WTC11 (cell line): ENCODE measurements around the gene RNF10. TPM values are rescaled to one million over a fixed set of nuclear protein-coding genes. Genes with fewer than 3 reads are reported as not detected.
"Not testable (repeated sequence)": the region's sequence is repeated elsewhere in the genome, so short reads cannot be mapped to it uniquely, and the experiment has no call there.

ENCODE experiments used
- ATAC-seq: fragments of 200-7000 bp; cut with Tn5 transposase; 2 replicates; pipeline ENCODE4 v1.10.0; 2021; ENCODE audit warnings: mild to moderate bottlenecking, moderate library complexity
- CTCF ChIA-PET: fragments of 300-600 bp; sonication (Branson Sonifier 250); formaldehyde crosslinking; loops from one replicate; lab custom pipeline; 2021; ENCODE audit warnings: antibody characterized with exemption; lab: Charles Lee
- POLR2A ChIA-PET: fragments of 350-600 bp; sonication (Branson Sonifier 250); formaldehyde crosslinking; loops from one replicate; lab custom pipeline; 2021; ENCODE audit warnings: antibody characterized with exemption; lab: Charles Lee
- DNase-seq: peaks from one replicate; pipeline ENCODE4 v3.0.0; 2021; ENCODE audit warnings: low spot score
- H3K27ac Mint-ChIP-seq: 2 replicates; pipeline ENCODE4 v1.8.0; 2021; ENCODE audit warnings: mixed read lengths
- H3K27me3 Mint-ChIP-seq: 2 replicates; pipeline ENCODE4 v1.8.0; 2021; ENCODE audit warnings: low read depth, mild to moderate bottlenecking, moderate library complexity, mixed read lengths
- H3K36me3 Mint-ChIP-seq: 2 replicates; pipeline ENCODE4 v1.8.0; 2021; ENCODE audit warnings: mixed read lengths
- H3K4me1 Mint-ChIP-seq: 2 replicates; pipeline ENCODE4 v1.8.0; 2022; ENCODE audit warnings: mixed read lengths
- H3K4me3 Mint-ChIP-seq: 2 replicates; pipeline ENCODE4 v1.8.0; 2021; ENCODE audit warnings: mild to moderate bottlenecking, moderate library complexity, mixed read lengths
- H3K9me3 Mint-ChIP-seq: 2 replicates; pipeline ENCODE4 v1.8.0; 2021; ENCODE audit warnings: mixed read lengths
- CREB1 ChIP-seq: sonication (generic); formaldehyde crosslinking; IDR thresholded peaks from 2 replicates; pipeline ENCODE4 v1.8.0; 2023; ENCODE audit warnings: mild to moderate bottlenecking, missing genetic modification reagents
- CTCF ChIP-seq: fragments of 200-600 bp; IDR thresholded peaks from 2 replicates; pipeline ENCODE4 v1.8.0; 2022; ENCODE audit warnings: antibody characterized with exemption
- FOXJ3 ChIP-seq: sonication (generic); formaldehyde crosslinking; IDR thresholded peaks from 2 replicates; pipeline ENCODE4 v1.9.0; 2021; ENCODE audit warnings: missing genetic modification reagents, mild to moderate bottlenecking, borderline replicate concordance
- GRHL2 ChIP-seq: fragments of 250-450 bp; sonication (Bioruptor Pico); IDR thresholded peaks from 2 replicates; pipeline ENCODE4 v1.8.0; 2022; ENCODE audit warnings: mild to moderate bottlenecking, moderate library complexity; ENCODE audit not compliant: insufficient replicate concordance, severe bottlenecking
- NR2C2 ChIP-seq: sonication (generic); formaldehyde crosslinking; IDR thresholded peaks from 2 replicates; pipeline ENCODE4 v1.8.0; 2022; ENCODE audit warnings: mild to moderate bottlenecking, missing genetic modification reagents
- OVOL2 ChIP-seq: fragments of 250-450 bp; sonication (Bioruptor Pico); IDR thresholded peaks from 2 replicates; pipeline ENCODE4 v1.9.0; 2021; ENCODE audit warnings: mild to moderate bottlenecking, borderline replicate concordance
- TEAD1 ChIP-seq: sonication (generic); formaldehyde crosslinking; IDR thresholded peaks from 2 replicates; pipeline ENCODE4 v1.8.0; 2022; ENCODE audit warnings: mild to moderate bottlenecking, missing genetic modification reagents
- TP53 ChIP-seq: sonication (generic); formaldehyde crosslinking; IDR thresholded peaks from 2 replicates; pipeline ENCODE4 v1.8.1; 2023; ENCODE audit warnings: mild to moderate bottlenecking, missing genetic modification reagents
- USF2 ChIP-seq: sonication (generic); formaldehyde crosslinking; IDR thresholded peaks from 2 replicates; pipeline ENCODE4 v1.8.1; 2023; ENCODE audit warnings: mild to moderate bottlenecking, missing genetic modification reagents, moderate library complexity
- ZNF138 ChIP-seq: sonication (generic); formaldehyde crosslinking; conservative IDR thresholded peaks from 2 replicates; pipeline ENCODE4 v1.8.1; 2022; ENCODE audit warnings: mild to moderate bottlenecking, moderate library complexity, missing genetic modification reagents
- ZNF232 ChIP-seq: sonication (generic); formaldehyde crosslinking; IDR thresholded peaks from 2 replicates; pipeline ENCODE4 v1.8.0; 2022; ENCODE audit warnings: mild to moderate bottlenecking, missing genetic modification reagents
- ZNF263 ChIP-seq: sonication (generic); formaldehyde crosslinking; IDR thresholded peaks from 2 replicates; pipeline ENCODE4 v1.8.1; 2022; ENCODE audit warnings: low read depth, mild to moderate bottlenecking, moderate library complexity, missing genetic modification reagents
- ZNF396 ChIP-seq: fragments of 250-450 bp; sonication (Bioruptor Pico); IDR thresholded peaks from 2 replicates; pipeline ENCODE4 v1.8.0; 2021; ENCODE audit warnings: mild to moderate bottlenecking, moderate library complexity, borderline replicate concordance
- ZNF423 ChIP-seq: fragments of 250-450 bp; sonication (Bioruptor Pico); IDR thresholded peaks from 2 replicates; pipeline ENCODE4 v2.1.2; 2022; ENCODE audit warnings: mild to moderate bottlenecking, moderate library complexity
- ZSCAN18 ChIP-seq: fragments of 250-450 bp; sonication (Bioruptor Pico); IDR thresholded peaks from 2 replicates; pipeline ENCODE4 v2.1.2; 2022; ENCODE audit warnings: mild to moderate bottlenecking, moderate library complexity
- total RNA-seq: library from RNA; stranded (reverse); gene quantifications from 3 replicates; pipeline ENCODE4 v1.2.3, GENCODE V29; 2021
- TF ChIP-seq, protein P1 (sequence below): sonication (generic); formaldehyde crosslinking; IDR thresholded peaks from 2 replicates; pipeline ENCODE4 v1.8.1; 2022; ENCODE audit warnings: low read depth, missing genetic modification reagents, borderline replicate concordance
- TF ChIP-seq, protein P2 (sequence below): sonication (generic); formaldehyde crosslinking; IDR thresholded peaks from 2 replicates; pipeline ENCODE4 v1.8.0; 2023; ENCODE audit warnings: missing genetic modification reagents
- TF ChIP-seq, protein P3 (sequence below): sonication (generic); formaldehyde crosslinking; IDR thresholded peaks from 2 replicates; pipeline ENCODE4 v1.8.0; 2022; ENCODE audit warnings: mild to moderate bottlenecking, missing genetic modification reagents
- TF ChIP-seq, protein P4 (sequence below): sonication (generic); formaldehyde crosslinking; IDR thresholded peaks from 2 replicates; pipeline ENCODE4 v1.8.0; 2022; ENCODE audit warnings: mild to moderate bottlenecking, missing genetic modification reagents
- TF ChIP-seq, protein P5 (sequence below): sonication (generic); formaldehyde crosslinking; IDR thresholded peaks from 2 replicates; pipeline ENCODE4 v1.8.0; 2022; ENCODE audit warnings: mild to moderate bottlenecking, missing genetic modification reagents

Gene RNF10
- total RNA-seq, 1 experiment from 2014 or later, result 160 TPM

DNA sequence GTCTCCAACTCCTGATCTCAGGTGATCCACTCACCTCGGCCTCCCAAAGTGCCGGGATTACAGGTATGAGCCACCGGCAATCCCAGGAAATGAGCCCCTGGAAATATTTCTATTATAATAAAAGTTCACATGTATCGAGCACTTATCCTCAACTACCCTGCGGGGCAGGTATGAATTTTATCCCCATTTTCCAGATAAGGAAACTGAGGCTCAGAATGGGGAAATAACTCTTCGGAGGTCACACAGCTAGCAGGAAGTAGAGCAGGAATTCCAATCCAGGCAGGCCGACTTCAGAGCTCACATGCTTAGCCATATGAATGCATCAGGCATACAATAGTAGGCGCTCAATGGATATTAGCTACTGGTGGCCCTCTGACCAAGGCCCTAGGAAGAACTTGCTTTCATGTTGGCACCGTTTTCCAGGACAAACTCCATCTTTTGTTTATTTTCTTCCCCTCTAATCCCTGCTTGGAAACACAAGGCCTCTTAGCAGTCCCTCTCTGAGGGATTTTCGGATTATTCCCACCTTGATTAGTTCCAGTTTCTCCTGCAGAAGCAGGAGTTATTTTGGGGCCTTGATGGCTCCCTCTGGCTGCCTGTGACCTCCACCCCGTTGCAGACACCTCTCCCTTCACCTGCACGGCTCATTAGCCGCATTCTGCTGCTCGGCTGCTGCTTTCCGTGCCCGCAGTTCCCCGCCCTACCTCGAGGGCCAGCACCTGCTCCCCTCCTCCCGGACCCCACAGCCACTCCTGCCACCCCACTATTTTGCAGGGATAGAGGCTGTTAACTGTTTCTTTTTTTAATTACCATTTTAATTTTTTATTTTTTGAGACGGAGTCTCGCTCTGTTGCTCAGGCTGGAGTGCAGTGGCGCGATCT is 65.8 kb downstream of the RNF10 start:
- no peak overlapping the region for H3K27ac Mint-ChIP-seq
- peak; percentile 51 for DNase-seq

GRCh38 chr12:120602416-120602815 is 68.3 kb downstream of the RNF10 start:
- DNase-seq, H3K4me3 Mint-ChIP-seq, POLR2A ChIA-PET, H3K27me3 Mint-ChIP-seq, ATAC-seq, H3K9me3 Mint-ChIP-seq, H3K36me3 Mint-ChIP-seq: not testable (repeated sequence)
- CTCF ChIA-PET, result interaction anchor here (0.8 to 3.0 kb wide), 5 partner anchors 37 to 235 kb away, joined by 3 to 25 read pairs (median 4); no protein-coding TSS in a partner anchor
- Mint-ChIP-seq H3K27ac (peak overlapping the region; percentile 74; the same call in 1 of the 2 replicates), H3K4me1 (peaks cover 21% of the 10 kb centered on the region)

More for the DNA sequence above, 65.8 kb downstream of the RNF10 start:
- H3K36me3 Mint-ChIP-seq, result no peaks in the 10 kb centered on the region
- H3K4me3 Mint-ChIP-seq, result no peak overlapping the region
- H3K4me1 Mint-ChIP-seq, result peaks cover 21% of the 10 kb centered on the region
- H3K9me3 Mint-ChIP-seq, result no peaks in the 10 kb centered on the region
- POLR2A ChIA-PET, result no interaction called here
- CTCF ChIA-PET, result interaction anchor here (0.6 to 3.0 kb wide), 9 partner anchors 16 to 460 kb away, joined by 3 to 25 read pairs (median 4); partner anchors contain the start of genes CABP1 and POP5
- TF ChIP-seq ZNF232 (CRISPR knock-in tag) (no peak), OVOL2 (CRISPR knock-in tag) (no peak), ZNF263 (no peak), ZSCAN18 (CRISPR knock-in tag) (no peak), TP53 (CRISPR knock-in tag) (no peak), FOXJ3 (CRISPR knock-in tag) (no peak), ZNF138 (CRISPR knock-in tag) (no peak), TEAD1 (CRISPR knock-in tag) (no peak)
- TF ChIP-seq, protein P1, sequence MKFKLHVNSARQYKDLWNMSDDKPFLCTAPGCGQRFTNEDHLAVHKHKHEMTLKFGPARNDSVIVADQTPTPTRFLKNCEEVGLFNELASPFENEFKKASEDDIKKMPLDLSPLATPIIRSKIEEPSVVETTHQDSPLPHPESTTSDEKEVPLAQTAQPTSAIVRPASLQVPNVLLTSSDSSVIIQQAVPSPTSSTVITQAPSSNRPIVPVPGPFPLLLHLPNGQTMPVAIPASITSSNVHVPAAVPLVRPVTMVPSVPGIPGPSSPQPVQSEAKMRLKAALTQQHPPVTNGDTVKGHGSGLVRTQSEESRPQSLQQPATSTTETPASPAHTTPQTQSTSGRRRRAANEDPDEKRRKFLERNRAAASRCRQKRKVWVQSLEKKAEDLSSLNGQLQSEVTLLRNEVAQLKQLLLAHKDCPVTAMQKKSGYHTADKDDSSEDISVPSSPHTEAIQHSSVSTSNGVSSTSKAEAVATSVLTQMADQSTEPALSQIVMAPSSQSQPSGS (CRISPR knock-in tag), result no peak
- TF ChIP-seq, protein P2, sequence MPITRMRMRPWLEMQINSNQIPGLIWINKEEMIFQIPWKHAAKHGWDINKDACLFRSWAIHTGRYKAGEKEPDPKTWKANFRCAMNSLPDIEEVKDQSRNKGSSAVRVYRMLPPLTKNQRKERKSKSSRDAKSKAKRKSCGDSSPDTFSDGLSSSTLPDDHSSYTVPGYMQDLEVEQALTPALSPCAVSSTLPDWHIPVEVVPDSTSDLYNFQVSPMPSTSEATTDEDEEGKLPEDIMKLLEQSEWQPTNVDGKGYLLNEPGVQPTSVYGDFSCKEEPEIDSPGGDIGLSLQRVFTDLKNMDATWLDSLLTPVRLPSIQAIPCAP, result no peak
- TF ChIP-seq, protein P3, sequence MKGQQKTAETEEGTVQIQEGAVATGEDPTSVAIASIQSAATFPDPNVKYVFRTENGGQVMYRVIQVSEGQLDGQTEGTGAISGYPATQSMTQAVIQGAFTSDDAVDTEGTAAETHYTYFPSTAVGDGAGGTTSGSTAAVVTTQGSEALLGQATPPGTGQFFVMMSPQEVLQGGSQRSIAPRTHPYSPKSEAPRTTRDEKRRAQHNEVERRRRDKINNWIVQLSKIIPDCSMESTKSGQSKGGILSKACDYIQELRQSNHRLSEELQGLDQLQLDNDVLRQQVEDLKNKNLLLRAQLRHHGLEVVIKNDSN, result no peak
- TF ChIP-seq, protein P4, sequence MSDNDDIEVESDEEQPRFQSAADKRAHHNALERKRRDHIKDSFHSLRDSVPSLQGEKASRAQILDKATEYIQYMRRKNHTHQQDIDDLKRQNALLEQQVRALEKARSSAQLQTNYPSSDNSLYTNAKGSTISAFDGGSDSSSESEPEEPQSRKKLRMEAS (CRISPR knock-in tag), result no peak
- TF ChIP-seq, protein P5, sequence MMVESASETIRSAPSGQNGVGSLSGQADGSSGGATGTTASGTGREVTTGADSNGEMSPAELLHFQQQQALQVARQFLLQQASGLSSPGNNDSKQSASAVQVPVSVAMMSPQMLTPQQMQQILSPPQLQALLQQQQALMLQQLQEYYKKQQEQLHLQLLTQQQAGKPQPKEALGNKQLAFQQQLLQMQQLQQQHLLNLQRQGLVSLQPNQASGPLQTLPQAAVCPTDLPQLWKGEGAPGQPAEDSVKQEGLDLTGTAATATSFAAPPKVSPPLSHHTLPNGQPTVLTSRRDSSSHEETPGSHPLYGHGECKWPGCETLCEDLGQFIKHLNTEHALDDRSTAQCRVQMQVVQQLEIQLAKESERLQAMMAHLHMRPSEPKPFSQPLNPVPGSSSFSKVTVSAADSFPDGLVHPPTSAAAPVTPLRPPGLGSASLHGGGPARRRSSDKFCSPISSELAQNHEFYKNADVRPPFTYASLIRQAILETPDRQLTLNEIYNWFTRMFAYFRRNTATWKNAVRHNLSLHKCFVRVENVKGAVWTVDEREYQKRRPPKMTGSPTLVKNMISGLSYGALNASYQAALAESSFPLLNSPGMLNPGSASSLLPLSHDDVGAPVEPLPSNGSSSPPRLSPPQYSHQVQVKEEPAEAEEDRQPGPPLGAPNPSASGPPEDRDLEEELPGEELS (CRISPR knock-in tag), result no peak
- H3K27me3 Mint-ChIP-seq, result no peaks in the 10 kb centered on the region
- ATAC-seq, result peak; percentile 87

DNA sequence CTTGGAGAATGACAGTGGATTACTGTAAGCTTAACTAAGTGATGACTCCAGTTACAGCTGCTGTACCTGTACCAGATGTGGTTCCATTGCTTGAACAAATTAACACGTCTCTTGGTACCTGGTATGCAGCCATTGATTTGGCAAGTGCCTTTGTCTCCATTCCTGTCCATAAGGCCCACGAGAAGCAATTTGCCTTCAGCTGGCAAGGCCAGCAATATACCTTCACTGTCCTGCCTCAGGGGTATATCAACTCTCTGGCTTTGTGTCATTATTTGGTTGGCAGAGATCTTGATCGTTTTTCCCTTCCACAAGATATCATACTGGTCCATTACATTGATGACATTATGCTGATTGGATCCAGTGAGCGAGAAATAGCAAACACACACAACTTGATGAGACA is 76.4 kb downstream of the RNF10 start:
- DNase-seq (no peak), ATAC-seq (no peak)
- H3K4me3 Mint-ChIP-seq, result no peak overlapping the region
- no peaks in the 10 kb centered on the region for H3K4me1 Mint-ChIP-seq
- H3K36me3 Mint-ChIP-seq, result no peaks in the 10 kb centered on the region
- CTCF ChIA-PET, result interaction anchor here (1.1 kb wide), 1 partner anchor 394 kb away, joined by 3 read pairs; no protein-coding TSS in a partner anchor
- peaks cover 5% of the 10 kb centered on the region for H3K9me3 Mint-ChIP-seq
- H3K27me3 Mint-ChIP-seq, result no peaks in the 10 kb centered on the region
- no peak overlapping the region for H3K27ac Mint-ChIP-seq
- POLR2A ChIA-PET, result no interaction called here
- no peak for TF ChIP-seq CTCF
- no peak for TF ChIP-seq NR2C2 (CRISPR knock-in tag)
- TF ChIP-seq GRHL2 (CRISPR knock-in tag), result no peak
- TF ChIP-seq USF2 (CRISPR knock-in tag), result no peak
- no peak for TF ChIP-seq ZNF396
- no peak for TF ChIP-seq CREB1 (CRISPR knock-in tag)
- no peak for TF ChIP-seq ZNF423 (CRISPR knock-in tag)
